ENCODE data around the gene TMPRSS13. TPM values are rescaled to one million over a fixed set of nuclear protein-coding genes. Genes with fewer than 3 reads are reported as not detected.
"Not testable (repeated sequence)": the region's sequence is repeated elsewhere in the genome, so short reads cannot be mapped to it uniquely, and the experiment has no call there.

The TMPRSS13 gene
- polyA plus RNA-seq (2011; rRNA removed) (not detected in 2 replicates), polyA minus RNA-seq (2011; rRNA and poly(A)+ RNA removed) (not detected in 2 replicates)

DNA sequence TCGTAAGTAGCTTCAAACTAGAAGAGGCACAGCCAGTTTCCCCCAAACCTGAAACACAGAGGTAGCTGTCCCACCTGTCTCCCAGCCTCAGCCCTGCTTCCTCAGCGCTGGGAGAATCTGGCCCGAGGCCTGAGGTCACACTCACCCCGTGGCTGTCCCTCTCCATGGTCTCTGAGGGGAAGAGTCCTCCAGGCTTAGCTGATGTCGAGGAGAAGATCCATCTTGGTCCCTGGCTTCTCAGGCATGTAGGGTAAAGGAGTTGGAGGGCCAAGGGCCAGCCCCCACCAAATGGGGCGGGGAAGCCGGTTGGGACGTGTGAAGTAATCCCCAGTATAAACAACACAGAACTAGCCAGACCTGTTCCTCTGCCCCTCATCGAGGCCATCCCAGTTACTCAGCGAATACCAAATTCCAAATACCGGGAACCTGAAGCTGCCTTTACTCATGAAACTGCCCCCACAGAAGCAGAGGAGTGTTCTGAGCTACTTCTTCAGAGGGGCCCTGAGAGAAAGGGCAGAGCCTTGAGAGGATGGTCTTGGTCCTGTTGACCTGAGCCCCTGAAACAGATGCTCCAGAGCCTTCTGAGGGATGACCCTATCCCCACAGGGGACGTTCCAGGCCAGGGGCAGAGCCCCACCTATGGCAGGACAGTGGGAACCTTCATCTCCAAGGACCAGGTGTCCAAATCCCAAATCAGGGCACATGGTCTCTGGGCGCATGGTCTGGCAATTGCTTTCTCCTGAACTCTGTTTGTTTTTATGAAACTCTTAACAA lies at the start of gene TMPRSS13:
TMPRSS13 (minus strand) TSS at position 261 of the 774 bp plus-strand sequence; CDS start at position 166, 95 bp downstream.
- ChIA-PET POLR2A (no interaction called here), CTCF (interaction anchor here (1.3 kb wide), 1 partner anchor 17 kb away, joined by 3 read pairs; no protein-coding TSS in a partner anchor)
- Histone ChIP-seq H3K36me3 (ENCODE audit: control insufficient read depth, insufficient read depth, low read length) (no peaks in the 10 kb centered on the region), H3K4me3 (ENCODE audit: low read depth, low read length) (no peak within 1 kb of the TSS), H3K27me3 (ENCODE audit: control insufficient read depth, insufficient read depth, low read length) (peaks cover 8% of the 10 kb centered on the region)
- no peak for DNase-seq (ENCODE audit: low read depth)
- TF ChIP-seq, protein P1, sequence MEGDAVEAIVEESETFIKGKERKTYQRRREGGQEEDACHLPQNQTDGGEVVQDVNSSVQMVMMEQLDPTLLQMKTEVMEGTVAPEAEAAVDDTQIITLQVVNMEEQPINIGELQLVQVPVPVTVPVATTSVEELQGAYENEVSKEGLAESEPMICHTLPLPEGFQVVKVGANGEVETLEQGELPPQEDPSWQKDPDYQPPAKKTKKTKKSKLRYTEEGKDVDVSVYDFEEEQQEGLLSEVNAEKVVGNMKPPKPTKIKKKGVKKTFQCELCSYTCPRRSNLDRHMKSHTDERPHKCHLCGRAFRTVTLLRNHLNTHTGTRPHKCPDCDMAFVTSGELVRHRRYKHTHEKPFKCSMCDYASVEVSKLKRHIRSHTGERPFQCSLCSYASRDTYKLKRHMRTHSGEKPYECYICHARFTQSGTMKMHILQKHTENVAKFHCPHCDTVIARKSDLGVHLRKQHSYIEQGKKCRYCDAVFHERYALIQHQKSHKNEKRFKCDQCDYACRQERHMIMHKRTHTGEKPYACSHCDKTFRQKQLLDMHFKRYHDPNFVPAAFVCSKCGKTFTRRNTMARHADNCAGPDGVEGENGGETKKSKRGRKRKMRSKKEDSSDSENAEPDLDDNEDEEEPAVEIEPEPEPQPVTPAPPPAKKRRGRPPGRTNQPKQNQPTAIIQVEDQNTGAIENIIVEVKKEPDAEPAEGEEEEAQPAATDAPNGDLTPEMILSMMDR (IDR thresholded peaks at IDR 0.05; ENCODE audit: insufficient read depth, low read depth, low read length) = no peak

DNA sequence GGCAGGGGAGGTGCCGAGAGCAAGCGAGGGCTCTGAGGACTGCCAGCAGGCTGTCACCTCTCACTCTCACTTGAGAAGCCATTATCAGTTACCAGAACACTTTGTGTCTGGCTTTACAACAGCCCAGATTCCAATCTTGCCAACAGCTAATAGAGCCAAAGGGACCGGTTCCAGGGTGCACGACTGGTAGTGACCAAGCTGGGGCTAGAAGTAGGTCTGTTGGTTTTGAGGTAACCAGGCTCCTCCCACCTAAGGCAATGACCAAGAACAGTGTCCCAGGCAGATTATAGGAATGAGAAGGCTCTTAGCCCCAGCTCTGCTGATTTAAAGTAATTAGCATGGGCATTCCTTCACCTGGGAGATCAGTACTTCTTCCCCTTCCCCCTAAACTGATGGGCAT lies 49.8 kb upstream of the TMPRSS13 start:
- Histone ChIP-seq H3K4me3 (ENCODE audit: low read depth, low read length) (no peak overlapping the region), H3K36me3 (ENCODE audit: control insufficient read depth, insufficient read depth, low read length) (no peaks in the 10 kb centered on the region), H3K27me3 (ENCODE audit: control insufficient read depth, insufficient read depth, low read length) (peaks cover 2% of the 10 kb centered on the region)
- ChIA-PET POLR2A (no interaction called here), CTCF (no interaction called here)
- no peak for DNase-seq (ENCODE audit: low read depth)
- TF ChIP-seq, protein P1 (IDR thresholded peaks at IDR 0.05; ENCODE audit: insufficient read depth, low read depth, low read length) = no peak

DNA sequence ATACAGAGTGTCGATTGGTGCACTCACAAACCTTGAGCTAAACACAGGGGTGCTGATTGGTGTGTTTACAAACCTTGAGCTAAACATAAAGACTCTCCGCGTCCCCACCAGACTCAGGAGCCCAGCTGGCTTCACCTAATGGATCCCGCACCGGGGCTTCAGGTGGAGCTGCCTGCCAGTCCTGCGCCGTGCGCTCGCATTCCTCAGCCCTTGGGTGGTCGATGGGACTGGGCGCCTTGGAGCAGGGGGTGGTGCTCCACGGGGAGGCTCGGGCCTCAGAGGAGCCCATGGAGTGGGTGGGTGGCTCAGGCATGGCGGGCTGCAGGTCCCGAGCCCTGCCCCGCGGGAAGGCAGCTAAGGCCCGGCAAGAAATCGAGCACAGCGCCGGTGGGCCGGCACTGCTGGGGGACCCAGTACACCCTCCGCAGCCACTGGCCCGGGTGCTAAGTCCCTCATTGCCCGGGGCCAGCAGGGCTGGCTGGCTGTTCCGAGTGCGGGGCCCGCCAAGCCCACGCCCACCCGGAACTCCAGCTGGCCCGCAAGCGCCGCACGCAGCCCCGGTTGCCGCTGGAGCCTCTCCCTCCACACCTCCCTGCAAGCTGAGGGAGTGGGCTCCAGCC lies 49.2 kb upstream of the TMPRSS13 start:
- POLR2A ChIA-PET; H3K4me3 ChIP-seq (ENCODE audit: low read depth, low read length); DNase-seq (ENCODE audit: low read depth); H3K27me3 ChIP-seq (ENCODE audit: control insufficient read depth, insufficient read depth, low read length); CTCF ChIA-PET; H3K36me3 ChIP-seq (ENCODE audit: control insufficient read depth, insufficient read depth, low read length): not testable (repeated sequence)

DNA sequence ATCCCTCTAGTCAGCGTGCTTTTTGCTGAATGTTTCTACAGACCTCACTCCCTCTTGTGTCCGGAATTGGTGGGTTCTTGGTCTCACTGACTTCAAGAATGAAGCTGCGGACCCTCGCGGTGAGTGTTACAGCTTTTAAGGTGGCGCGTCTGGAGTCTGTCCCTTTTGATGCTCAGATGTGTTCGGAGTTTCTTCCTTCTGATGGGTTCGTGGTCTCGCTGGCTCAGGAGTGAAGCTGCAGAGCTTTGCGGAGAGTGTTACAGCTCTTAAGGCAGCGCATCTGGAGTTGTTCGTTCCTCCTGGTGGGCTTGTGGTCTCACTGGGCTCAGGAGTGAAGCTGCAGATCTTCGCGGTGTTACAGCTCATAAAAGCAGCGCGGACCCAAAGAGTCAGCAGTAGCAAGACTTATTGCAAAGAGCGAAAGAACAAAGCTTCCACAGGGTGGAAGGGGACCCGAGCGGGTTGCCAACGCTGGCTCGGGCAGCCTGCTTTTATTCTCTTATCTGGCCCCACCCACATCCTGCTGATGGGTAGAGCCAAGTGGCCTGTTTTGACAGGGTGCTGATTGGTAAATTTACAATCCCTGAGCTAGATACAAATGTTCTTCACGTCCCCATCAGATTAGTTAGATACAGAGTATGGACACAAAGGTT lies 48.5 kb upstream of the TMPRSS13 start:
- CTCF ChIA-PET = not testable (repeated sequence)

DNA sequence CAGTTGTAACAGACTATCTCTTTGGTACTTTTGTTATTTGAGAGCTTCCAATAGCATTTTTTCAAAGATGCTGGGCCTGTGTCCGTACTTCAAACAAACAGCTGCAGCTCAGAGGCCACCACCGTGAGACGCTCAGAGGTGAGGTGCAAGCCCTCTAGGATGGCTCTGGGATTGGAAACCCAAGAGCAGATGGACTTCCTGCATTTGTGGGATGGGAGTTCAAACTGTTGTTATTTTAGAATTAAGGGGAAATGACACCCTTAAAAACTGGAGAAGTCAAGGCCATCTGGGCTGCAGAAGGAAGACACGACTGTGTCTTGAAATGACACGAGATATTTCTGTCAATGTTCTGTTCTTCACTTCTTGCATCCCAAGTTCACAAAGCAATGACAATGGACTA lies 47.8 kb upstream of the TMPRSS13 start:
- Histone ChIP-seq H3K27me3 (ENCODE audit: control insufficient read depth, insufficient read depth, low read length) (peaks cover 2% of the 10 kb centered on the region), H3K4me3 (ENCODE audit: low read depth, low read length) (no peak overlapping the region), H3K36me3 (ENCODE audit: control insufficient read depth, insufficient read depth, low read length) (no peaks in the 10 kb centered on the region)
- CTCF ChIA-PET = no interaction called here
- TF ChIP-seq, protein P1 (IDR thresholded peaks at IDR 0.05; ENCODE audit: insufficient read depth, low read depth, low read length) = no peak
- POLR2A ChIA-PET = no interaction called here
- no peak for DNase-seq (ENCODE audit: low read depth)

More for the DNA sequence above, 48.5 kb upstream of the TMPRSS13 start:
- H3K27me3 ChIP-seq (ENCODE audit: control insufficient read depth, insufficient read depth, low read length); POLR2A ChIA-PET; DNase-seq (ENCODE audit: low read depth); H3K4me3 ChIP-seq (ENCODE audit: low read depth, low read length); H3K36me3 ChIP-seq (ENCODE audit: control insufficient read depth, insufficient read depth, low read length): not testable (repeated sequence)

DNA sequence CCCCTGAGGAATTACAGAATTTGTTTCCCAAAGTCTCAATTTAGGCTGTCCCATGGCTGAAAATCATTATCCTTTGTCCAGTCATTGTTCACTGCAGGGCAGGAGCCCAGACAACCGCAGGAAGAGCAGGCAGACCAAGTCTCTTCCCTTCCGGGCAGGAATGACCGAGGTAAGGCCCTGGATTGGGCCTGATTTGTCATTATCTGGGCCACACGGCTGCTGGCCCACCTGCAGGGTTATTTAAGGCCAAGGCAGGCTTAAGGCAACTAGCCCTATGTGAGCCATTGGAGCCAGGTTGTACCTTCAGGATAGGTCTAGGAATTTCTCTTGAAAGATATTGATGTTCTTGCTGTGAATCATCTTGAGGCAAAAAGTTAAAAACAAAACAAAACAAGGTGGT lies 47.2 kb upstream of the TMPRSS13 start:
- peaks cover 2% of the 10 kb centered on the region for H3K27me3 ChIP-seq (ENCODE audit: control insufficient read depth, insufficient read depth, low read length)
- ChIA-PET POLR2A (no interaction called here), CTCF (no interaction called here)
- TF ChIP-seq, protein P1 (IDR thresholded peaks at IDR 0.05; ENCODE audit: insufficient read depth, low read depth, low read length) = no peak
- no peak for DNase-seq (ENCODE audit: low read depth)
- no peak overlapping the region for H3K4me3 ChIP-seq (ENCODE audit: low read depth, low read length)
- H3K36me3 ChIP-seq (ENCODE audit: control insufficient read depth, insufficient read depth, low read length) = no peaks in the 10 kb centered on the region

Data from BJ (cell line).